GM08714 (cell line): ENCODE results near the gene BMS1.
"Not testable (repeated sequence)": the region's sequence is repeated elsewhere in the genome, so short reads cannot be mapped to it uniquely, and the experiment has no call there.

Experiments
- H3K4me3 ChIP-seq: fragments of 200-500 bp; sonication (Bioruptor generic); 2 replicates; pipeline ENCODE4 v1.5.1; 2014; ENCODE audit warnings: mild to moderate bottlenecking, low read length, inconsistent platforms
- ZNF274 ChIP-seq: IDR thresholded peaks from 2 replicates; pipeline ENCODE4 v1.6.1; 2012; ENCODE audit warnings: mild to moderate bottlenecking, low read depth, low read length

The BMS1 gene, protein sequence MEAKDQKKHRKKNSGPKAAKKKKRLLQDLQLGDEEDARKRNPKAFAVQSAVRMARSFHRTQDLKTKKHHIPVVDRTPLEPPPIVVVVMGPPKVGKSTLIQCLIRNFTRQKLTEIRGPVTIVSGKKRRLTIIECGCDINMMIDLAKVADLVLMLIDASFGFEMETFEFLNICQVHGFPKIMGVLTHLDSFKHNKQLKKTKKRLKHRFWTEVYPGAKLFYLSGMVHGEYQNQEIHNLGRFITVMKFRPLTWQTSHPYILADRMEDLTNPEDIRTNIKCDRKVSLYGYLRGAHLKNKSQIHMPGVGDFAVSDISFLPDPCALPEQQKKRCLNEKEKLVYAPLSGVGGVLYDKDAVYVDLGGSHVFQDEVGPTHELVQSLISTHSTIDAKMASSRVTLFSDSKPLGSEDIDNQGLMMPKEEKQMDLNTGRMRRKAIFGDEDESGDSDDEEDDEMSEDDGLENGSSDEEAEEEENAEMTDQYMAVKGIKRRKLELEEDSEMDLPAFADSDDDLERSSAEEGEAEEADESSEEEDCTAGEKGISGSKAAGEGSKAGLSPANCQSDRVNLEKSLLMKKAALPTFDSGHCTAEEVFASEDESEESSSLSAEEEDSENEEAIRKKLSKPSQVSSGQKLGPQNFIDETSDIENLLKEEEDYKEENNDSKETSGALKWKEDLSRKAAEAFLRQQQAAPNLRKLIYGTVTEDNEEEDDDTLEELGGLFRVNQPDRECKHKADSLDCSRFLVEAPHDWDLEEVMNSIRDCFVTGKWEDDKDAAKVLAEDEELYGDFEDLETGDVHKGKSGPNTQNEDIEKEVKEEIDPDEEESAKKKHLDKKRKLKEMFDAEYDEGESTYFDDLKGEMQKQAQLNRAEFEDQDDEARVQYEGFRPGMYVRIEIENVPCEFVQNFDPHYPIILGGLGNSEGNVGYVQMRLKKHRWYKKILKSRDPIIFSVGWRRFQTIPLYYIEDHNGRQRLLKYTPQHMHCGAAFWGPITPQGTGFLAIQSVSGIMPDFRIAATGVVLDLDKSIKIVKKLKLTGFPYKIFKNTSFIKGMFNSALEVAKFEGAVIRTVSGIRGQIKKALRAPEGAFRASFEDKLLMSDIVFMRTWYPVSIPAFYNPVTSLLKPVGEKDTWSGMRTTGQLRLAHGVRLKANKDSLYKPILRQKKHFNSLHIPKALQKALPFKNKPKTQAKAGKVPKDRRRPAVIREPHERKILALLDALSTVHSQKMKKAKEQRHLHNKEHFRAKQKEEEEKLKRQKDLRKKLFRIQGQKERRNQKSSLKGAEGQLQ

DNA sequence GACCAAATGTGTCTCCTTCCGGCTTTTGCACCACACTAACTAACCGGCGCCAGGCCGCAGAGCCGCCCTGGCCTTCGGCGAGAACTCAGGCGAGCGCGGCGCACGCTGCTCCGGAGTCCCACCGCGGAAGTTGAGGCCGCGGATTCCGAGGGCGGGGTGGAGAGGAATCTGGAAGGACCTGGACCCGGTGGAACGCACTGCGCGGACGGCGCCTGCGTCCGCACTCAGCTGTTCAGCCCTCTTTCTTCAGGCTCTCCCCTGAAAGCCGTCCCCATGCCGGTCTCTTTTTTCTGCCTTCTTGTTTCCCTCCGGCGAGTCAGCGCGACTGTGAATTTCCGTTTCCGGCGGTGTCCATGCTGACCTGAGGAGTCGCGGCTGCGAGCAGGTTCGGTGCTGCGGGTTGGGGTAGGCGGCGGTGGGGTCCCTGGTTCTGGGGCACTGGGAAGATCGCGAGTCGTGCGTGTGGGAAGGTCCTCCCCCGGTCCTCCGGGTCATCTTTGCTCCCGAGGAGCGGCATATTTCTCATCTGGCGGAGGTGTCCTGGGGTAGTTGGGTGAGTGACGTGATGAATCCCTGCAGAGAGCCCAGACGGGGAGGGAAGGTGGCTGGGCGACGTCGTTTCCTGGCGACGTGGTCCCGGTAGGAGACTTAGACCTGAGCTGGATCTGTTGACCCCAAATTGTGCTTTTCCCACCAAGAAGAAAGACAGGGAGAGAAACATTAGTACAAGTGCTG lies at the start of gene BMS1:
TSS of gene BMS1 (plus strand) at position 350 of the 735 bp plus-strand sequence. CDS start 1,600 bp downstream, outside the sequence.
- H3K4me3 ChIP-seq, result peak within 1 kb of the TSS; percentile 100
- no peak for TF ChIP-seq ZNF274

DNA sequence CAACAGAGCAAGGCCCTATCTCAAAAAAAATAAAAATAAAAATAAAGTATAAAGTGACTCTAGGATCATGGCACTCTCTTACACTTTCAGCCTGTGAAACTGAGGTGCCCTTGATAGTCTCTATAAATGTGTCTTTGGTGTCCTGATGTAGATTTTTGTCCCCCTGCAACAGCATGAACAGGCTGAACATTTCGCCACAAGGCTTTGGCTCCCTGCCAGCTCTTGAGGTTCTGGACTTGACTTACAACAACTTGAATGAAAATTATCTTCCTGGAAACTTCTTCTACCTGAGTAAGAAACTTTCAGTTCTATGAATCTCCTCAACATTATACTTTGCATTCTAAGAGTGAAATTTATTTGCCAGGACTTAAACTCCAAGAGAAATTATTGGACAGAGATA lies 48.1 kb upstream of the BMS1 start:
- no peak overlapping the region for H3K4me3 ChIP-seq
- TF ChIP-seq ZNF274, result no peak

DNA sequence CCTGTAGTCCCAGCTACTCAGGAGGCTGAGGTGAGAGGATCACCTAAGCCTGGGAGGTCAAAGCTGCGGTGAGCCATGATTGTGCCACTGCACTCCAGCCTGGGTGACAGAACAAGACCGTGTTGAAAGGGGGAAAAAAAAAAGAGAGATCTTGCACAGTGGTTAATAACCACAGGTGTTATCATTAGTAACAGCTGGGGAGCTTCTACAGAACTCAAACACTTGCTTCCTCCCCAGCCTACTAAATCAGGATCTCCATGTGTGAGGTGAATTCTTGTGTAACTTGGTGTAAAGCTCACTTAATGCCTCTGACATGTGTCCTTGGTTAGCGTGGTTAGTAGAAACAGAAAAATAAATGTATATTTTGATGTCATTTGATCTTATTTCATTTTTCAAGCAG lies 43.9 kb upstream of the BMS1 start:
- H3K4me3 ChIP-seq, result no peak overlapping the region
- no peak for TF ChIP-seq ZNF274

DNA sequence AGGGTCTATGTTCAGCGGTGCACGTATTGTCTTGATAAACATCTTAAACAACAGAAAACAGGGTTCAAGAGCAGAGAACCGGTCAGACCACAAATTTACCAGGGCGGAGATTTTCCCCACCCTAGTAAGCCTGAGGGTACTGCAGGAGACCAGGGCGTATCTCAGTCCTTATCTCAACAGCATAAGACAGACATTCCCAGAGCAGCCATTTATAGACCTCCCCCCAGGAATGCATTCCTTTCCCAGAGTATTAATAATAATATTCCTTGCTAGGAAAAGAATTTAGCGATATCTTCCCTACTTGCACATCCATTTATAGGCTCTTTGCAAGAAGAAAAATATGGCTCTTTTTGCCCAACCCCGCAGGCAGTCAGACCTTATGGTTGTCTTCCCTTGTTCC lies 41.1 kb upstream of the BMS1 start:
- H3K4me3 ChIP-seq, result not testable (repeated sequence)

DNA sequence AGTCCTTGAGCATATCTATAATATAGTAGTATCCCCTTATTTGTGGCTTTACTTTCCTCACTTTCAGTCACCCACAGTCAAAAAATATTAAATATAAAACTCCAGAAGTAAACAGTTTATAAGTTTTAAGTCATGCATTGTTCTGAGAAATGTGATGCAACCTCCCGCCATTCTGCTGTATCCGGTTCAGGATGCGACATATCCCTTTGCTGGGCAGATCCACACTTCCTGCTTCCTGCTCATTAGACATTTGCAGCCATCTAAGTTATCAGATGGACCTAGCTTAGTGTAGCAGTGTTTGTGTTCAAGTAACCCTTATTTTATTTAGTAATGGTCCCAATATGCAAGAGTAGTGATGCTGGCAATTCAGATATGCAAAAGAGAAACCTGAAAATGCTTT lies 38.9 kb upstream of the BMS1 start:
- H3K4me3 ChIP-seq, result no peak overlapping the region
- no peak for TF ChIP-seq ZNF274

DNA sequence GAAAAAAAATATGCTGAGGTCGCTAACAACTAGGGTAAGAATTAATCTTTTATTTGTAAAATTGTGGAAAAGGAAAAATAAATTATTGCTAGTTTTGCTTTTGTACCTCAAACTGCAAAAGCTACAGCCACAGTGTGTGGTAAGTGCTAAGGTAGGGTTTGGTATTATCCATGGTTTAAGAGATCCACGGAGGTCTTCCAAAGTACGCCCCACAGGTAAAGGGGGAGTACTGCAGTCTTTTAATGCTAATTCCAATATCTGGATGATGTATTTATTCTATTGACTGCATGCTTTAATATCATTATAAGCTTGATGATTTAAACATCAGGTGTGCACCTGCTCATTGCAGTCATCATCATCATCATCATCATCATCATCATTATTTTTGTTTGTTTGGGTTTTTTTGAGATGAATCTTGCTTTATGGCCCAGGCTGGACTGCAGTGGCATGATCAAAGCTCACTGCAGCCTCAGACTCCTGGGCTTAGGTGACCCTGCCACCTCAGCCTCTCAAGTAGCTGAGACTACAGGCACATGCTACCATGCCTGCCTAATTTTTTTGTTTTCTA lies 38.4 kb upstream of the BMS1 start:
- TF ChIP-seq ZNF274, result no peak
- no peak overlapping the region for H3K4me3 ChIP-seq

DNA sequence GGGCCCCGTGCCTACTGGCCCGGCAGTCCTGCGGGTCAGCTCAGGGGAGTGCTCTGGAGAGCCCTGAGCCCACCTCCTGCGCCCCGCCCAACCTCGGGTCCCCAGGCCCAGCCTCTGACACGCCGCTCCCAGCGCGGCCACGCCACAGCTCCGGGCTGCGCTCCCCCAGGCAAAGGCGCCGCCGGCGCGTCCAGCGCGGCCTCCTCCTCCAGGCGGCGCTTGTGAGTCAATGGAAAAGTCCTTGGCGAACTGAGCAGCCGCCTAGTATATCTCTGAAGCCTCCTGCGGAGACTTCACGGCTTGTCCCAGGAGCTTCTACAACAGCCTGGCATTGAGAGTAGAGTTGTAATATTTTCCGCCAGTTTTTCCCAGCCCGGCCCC lies 29.5 kb upstream of the BMS1 start:
- TF ChIP-seq ZNF274, result no peak
- H3K4me3 ChIP-seq, result peak overlapping the region; percentile 23; the same call in 1 of the 2 replicates

DNA sequence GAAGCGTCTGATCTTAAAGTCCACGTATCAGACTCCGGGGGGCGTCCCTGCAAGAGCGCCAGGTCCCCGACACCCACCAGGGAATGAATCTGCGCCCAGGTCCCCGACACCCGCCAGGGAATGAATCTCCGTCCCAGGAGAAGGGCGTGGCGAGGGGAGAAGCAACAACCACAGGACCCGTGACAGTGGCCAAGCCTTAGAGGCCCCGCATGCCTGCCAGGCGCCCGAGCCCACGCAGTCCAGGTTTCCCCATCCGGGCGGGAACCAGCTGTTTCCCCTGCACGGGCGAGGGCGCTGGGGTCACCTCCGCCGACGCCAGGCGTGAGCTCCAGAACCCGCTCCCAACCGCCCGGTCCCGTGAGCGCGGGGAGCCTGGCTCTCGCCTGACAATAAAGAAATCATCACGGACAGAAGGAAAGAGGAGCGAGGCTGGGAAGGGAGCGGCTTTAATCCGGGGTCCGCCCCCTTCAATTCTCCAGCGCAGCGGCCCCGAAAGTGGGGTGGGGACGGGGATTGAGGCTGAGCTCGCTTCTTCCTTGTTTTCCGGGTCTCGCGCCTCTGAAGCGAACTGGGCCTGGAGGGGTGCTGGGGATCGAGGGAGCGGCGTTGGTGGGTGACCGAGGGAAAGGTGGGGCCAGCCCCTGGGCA lies 29.0 kb upstream of the BMS1 start:
- H3K4me3 ChIP-seq, result peak overlapping the region; percentile 17; the same call in 1 of the 2 replicates
- no peak for TF ChIP-seq ZNF274

DNA sequence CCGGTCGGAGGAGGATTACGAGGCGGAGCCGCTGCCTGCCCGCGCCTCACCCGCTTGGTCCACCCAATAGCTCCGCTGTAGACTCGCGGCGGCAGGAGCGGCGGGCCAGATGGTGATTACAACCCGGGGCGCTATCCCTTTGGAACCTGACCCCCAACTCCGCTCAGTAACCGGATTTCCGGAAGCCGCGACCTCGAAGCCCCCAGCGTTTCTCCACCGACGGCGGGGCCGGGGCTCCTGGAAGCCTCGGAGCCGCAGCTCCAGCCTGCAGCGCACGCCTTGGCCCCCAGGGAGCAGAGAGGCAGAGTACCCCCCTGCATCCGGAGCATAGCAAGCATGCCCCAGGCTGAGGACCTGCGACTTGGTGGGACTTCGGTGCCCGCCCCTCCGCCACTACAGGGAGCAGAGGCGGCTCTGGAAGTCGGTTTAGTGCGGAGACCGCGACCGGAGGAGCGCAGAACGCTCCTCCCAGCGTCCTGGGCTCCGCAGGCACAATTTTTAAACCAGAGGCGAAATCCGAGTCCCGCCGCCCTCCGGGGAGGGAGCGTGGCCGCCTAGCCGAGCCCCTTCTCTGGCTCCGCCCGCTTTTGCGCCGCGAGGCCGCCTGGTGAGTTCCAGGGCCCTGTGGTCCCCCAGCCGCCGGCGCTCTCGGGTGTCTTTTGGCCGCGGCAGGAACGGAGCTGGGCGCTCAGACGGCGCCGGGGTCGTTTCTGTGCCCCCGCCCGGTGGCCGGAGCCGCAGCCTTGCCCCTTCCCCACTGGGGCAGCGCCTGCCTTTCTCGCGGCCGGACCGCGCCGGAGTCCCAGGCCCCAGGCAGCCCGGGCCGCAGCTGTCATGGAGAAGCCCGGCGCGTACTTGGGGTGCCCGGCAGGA lies 28.2 kb upstream of the BMS1 start:
- no peak for TF ChIP-seq ZNF274
- peak overlapping the region; percentile 17; the same call in 1 of the 2 replicates for H3K4me3 ChIP-seq

DNA sequence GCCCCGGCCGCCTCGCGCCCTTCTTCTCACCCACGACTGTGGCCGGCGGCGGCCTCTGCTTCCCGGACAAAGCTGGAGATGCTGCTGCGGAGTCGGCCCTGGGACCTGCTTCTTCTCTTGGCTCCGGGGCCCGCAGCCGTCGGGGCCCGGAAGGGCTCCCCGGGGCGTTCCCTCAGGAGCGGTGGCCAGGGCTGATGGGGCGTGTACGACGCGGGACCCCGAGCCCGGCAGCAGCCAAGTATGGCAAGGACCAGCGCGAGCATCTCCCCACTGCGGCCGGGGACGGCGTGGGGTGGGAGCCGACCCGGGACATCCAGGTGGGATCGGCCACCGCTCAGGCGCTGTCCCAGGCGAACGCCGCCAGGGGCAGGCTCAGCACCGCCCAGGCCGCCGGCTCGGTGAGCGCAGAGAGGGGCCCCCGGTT lies 27.6 kb upstream of the BMS1 start:
- TF ChIP-seq ZNF274, result no peak
- no peak overlapping the region; the same call in 1 of the 2 replicates for H3K4me3 ChIP-seq

DNA sequence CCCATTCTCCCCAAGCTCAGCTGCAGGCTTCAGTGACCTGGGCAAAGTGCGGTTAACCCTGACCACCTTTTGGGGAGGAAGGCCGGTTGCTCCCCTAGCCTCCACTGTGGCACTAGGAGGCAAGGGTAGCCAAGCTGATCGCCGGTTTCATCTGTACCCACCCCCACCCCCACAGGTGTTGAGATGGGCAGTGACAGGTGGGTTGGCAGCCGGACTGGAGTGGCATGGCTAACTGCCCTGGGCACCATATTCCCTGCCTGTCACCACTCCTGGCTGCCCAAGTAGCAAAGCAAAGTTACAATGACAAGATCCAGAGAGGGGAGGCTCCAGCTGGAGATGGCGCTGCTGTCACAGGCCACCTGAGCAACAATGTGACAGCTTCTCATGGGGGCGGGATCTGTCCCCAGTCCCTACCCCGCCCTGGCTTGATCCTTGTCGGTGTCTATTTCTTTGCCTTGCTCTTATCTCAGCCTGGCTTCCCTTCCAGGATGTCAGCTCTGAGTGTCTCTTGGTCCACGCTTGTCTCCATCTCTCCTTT lies 27.0 kb upstream of the BMS1 start:
- no peak overlapping the region for H3K4me3 ChIP-seq
- TF ChIP-seq ZNF274, result no peak

DNA sequence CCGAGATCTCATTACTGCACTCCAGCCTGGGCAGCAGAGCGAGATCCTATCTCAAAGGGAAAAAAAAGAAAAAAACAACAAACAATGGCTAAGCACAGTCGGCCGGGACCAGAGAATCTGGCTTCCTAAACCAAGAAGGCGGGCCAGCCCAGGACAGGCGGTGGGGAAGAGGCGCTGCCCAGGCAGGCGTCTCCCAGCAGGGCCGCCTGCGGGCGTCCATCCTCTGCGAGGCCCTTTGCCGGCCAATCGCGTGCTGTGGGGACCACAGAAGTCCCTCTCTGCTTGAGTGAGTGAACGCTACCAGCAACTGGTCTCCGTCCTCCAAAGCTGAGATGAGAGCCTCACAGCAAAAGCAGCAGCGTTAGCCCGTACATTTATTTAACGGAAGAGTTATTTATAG lies 14.7 kb upstream of the BMS1 start:
- H3K4me3 ChIP-seq, result no peak overlapping the region
- no peak for TF ChIP-seq ZNF274
